OCI-LY7 (cell line): Measurements from ENCODE around the gene SLC4A3. TPM values are rescaled to one million over a fixed set of nuclear protein-coding genes. Genes with fewer than 3 reads are reported as not detected.

Experiments
- BruUV-seq: library from RNA; stranded (reverse); fragments of 400-500 nt; replicated peaks from 2 replicates; lab custom pipeline; 2021; lab: Mats Ljungman, UMichigan
- CTCF ChIA-PET: fragments of 300-600 bp; sonication (Branson Sonifier 250); formaldehyde crosslinking; loops from one replicate; lab custom pipeline; 2022; ENCODE audit warnings: antibody characterized with exemption; ENCODE audit not compliant: unreplicated experiment; lab: Charles Lee
- POLR2A ChIA-PET: fragments of 300-600 bp; sonication (Branson Sonifier 250); formaldehyde crosslinking; loops from one replicate; lab custom pipeline; 2022; ENCODE audit warnings: antibody characterized with exemption; lab: Charles Lee
- DNase-seq: peaks from one replicate; pipeline ENCODE4 v3.0.0-alpha.2; 2015; ENCODE audit warnings: low spot score
- H2AFZ ChIP-seq: fragments of 200-600 bp; sonication (generic), shearing (Covaris generic); 2 replicates; pipeline ENCODE4 v1.6.1; 2014; ENCODE audit warnings: mild to moderate bottlenecking, antibody characterized with exemption, low read length, moderate library complexity
- H3K27ac ChIP-seq: fragments of 200-600 bp; sonication (generic); 2 replicates; pipeline ENCODE4 v1.5.1; 2014; ENCODE audit warnings: mixed run types, low read depth, mild to moderate bottlenecking, moderate library complexity, low read length, inconsistent platforms; ENCODE audit not compliant: poor library complexity, severe bottlenecking
- H3K36me3 ChIP-seq: fragments of 200-600 bp; sonication (generic); 2 replicates; pipeline ENCODE4 v1.6.1; 2014; ENCODE audit warnings: mild to moderate bottlenecking, antibody characterized with exemption, low read length, moderate library complexity, mixed read lengths; ENCODE audit not compliant: insufficient read depth
- H3K4me1 ChIP-seq: fragments of 200-600 bp; sonication (generic); 2 replicates; pipeline ENCODE4 v1.5.1; 2014; ENCODE audit warnings: mild to moderate bottlenecking, low read length; ENCODE audit not compliant: insufficient read depth, poor library complexity, severe bottlenecking
- H3K4me2 ChIP-seq: fragments of 200-600 bp; sonication (generic); 2 replicates; pipeline ENCODE4 v1.6.1; 2014; ENCODE audit warnings: mild to moderate bottlenecking, low read length
- H3K4me3 ChIP-seq: fragments of 200-600 bp; sonication (generic); 2 replicates; pipeline ENCODE4 v1.5.1; 2014; ENCODE audit warnings: mild to moderate bottlenecking, low read depth, low read length; ENCODE audit not compliant: poor library complexity, severe bottlenecking
- H3K79me2 ChIP-seq: fragments of 200-600 bp; sonication (generic); 2 replicates; pipeline ENCODE4 v1.6.1; 2016; ENCODE audit warnings: low read depth, mild to moderate bottlenecking, low read length, moderate library complexity, mixed read lengths; ENCODE audit not compliant: insufficient read depth
- H3K9me2 ChIP-seq: fragments of 200-600 bp; sonication (generic); 2 replicates; pipeline ENCODE4 v1.6.1; 2016; ENCODE audit warnings: mild to moderate bottlenecking, low read length, mixed read lengths; ENCODE audit not compliant: insufficient read depth
- H3K9me3 ChIP-seq: fragments of 200-600 bp; sonication (generic); 2 replicates; pipeline ENCODE4 v1.6.1; 2014; ENCODE audit warnings: mild to moderate bottlenecking, mixed run types, low read length, mixed read lengths
- H4K20me1 ChIP-seq: fragments of 200-600 bp; sonication (generic); 2 replicates; pipeline ENCODE4 v1.6.1; 2014; ENCODE audit warnings: mild to moderate bottlenecking, antibody characterized with exemption, low read length, moderate library complexity, mixed read lengths; ENCODE audit not compliant: insufficient read depth
- EZH2phosphoT487 ChIP-seq: fragments of 200-600 bp; sonication (generic); IDR thresholded peaks from 2 replicates; pipeline ENCODE4 v1.6.1; 2018; ENCODE audit warnings: low read depth, borderline replicate concordance, mild to moderate bottlenecking, mixed run types, antibody characterized with exemption, low read length, moderate library complexity, mixed read lengths
- intact Hi-C: fragments of 100-400 bp; cut with micrococcal nuclease; formaldehyde crosslinking; loops from one replicate; pipeline ENCODE4 v1.10.0; 2022; ENCODE audit not compliant: unreplicated experiment
- total RNA-seq, 2 experiments: library from RNA; depleted of rRNA in 1 of 2; stranded (reverse); fragments of >200 nt in 1 of 2; shearing (Covaris generic) in 1 of 2; gene quantifications; 2 replicates each; pipeline ENCODE4 v1.2.3, GENCODE V29; 2014 to 2022
- TF ChIP-seq, protein P1 (sequence below): fragments of 200-600 bp; sonication (generic); conservative IDR thresholded peaks from 2 replicates; pipeline ENCODE4 v1.5.1; 2014; ENCODE audit warnings: mild to moderate bottlenecking, antibody characterized with exemption, low read length, moderate library complexity, mixed read lengths

The SLC4A3 gene
- total RNA-seq, 2 experiments from 2014 or later = not detected

DNA sequence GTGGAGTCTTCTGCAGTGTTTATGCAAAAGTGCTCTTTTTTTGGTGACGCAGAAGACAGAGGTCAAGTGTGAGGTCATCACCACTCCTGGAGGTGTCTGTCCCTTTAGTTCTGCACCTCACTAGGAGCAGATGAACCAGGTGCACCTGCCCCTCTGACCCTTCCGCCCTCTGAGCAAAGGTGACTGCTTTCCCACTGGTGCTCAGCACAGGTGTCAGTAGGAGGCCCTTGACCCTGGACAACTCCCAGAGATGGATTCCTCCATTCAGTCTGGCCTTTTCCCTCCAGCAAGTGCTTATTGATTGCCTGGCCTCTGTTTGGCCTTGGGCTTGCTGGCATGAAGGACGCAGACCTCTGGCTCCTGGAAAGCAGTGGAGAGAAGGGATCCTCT, 8.7 kb upstream of the SLC4A3 start:
- no peaks in the 10 kb centered on the region for H3K9me3 ChIP-seq
- H3K79me2 ChIP-seq = no peaks in the 10 kb centered on the region
- peaks cover 13% of the 10 kb centered on the region; the same call in 1 of the 2 replicates for H3K36me3 ChIP-seq
- TF ChIP-seq EZH2phosphoT487 = no peak
- TF ChIP-seq, protein P1, sequence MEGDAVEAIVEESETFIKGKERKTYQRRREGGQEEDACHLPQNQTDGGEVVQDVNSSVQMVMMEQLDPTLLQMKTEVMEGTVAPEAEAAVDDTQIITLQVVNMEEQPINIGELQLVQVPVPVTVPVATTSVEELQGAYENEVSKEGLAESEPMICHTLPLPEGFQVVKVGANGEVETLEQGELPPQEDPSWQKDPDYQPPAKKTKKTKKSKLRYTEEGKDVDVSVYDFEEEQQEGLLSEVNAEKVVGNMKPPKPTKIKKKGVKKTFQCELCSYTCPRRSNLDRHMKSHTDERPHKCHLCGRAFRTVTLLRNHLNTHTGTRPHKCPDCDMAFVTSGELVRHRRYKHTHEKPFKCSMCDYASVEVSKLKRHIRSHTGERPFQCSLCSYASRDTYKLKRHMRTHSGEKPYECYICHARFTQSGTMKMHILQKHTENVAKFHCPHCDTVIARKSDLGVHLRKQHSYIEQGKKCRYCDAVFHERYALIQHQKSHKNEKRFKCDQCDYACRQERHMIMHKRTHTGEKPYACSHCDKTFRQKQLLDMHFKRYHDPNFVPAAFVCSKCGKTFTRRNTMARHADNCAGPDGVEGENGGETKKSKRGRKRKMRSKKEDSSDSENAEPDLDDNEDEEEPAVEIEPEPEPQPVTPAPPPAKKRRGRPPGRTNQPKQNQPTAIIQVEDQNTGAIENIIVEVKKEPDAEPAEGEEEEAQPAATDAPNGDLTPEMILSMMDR = no peak
- ChIA-PET POLR2A (interaction anchor here (0.6 kb wide), 1 partner anchor 27 kb away, joined by 5 read pairs; no protein-coding TSS in a partner anchor), CTCF (no interaction called here)
- H3K4me2 ChIP-seq = no peak overlapping the region
- intact Hi-C loops = no loop called here
- no TSS peak for BruUV-seq
- no peaks in the 10 kb centered on the region for H4K20me1 ChIP-seq
- no peaks in the 10 kb centered on the region for H3K9me2 ChIP-seq
- DNase-seq = no peak
- no peaks in the 10 kb centered on the region for H3K4me1 ChIP-seq
- H3K4me3 ChIP-seq = no peak overlapping the region
- H2AFZ ChIP-seq = no peak overlapping the region
- no peak overlapping the region for H3K27ac ChIP-seq

DNA sequence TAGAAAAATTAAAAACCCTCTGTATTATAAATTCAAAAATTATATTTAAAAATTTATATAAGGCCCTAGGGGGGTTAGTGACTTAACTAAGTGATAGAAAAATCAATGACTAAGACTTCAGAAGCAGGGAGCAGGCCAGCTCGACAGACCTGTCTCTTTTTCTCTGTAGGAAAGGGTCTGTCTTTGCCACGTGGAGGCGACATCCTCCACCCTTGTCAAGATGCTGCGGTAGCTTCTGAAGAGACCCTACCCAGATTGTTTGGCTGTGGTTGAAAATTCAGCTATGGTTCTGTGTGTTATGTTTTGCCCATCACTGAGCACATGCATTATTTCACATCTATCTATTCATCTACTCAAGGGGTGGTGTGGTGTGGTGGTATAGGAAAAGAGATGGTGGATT, 8.2 kb upstream of the SLC4A3 start:
- ChIA-PET POLR2A (no interaction called here), CTCF (no interaction called here)
- Histone ChIP-seq H3K79me2 (no peaks in the 10 kb centered on the region), H3K9me2 (no peaks in the 10 kb centered on the region), H3K36me3 (peaks cover 13% of the 10 kb centered on the region; the same call in 1 of the 2 replicates), H2AFZ (no peak overlapping the region), H3K27ac (no peak overlapping the region), H4K20me1 (no peaks in the 10 kb centered on the region), H3K9me3 (no peaks in the 10 kb centered on the region), H3K4me2 (no peak overlapping the region), H3K4me1 (no peaks in the 10 kb centered on the region), H3K4me3 (no peak overlapping the region)
- DNase-seq = no peak
- TF ChIP-seq, protein P1 = peak; percentile 24; the same call in 1 of the 2 replicates
- no peak for TF ChIP-seq EZH2phosphoT487
- intact Hi-C loops = no loop called here
- BruUV-seq = no TSS peak

DNA sequence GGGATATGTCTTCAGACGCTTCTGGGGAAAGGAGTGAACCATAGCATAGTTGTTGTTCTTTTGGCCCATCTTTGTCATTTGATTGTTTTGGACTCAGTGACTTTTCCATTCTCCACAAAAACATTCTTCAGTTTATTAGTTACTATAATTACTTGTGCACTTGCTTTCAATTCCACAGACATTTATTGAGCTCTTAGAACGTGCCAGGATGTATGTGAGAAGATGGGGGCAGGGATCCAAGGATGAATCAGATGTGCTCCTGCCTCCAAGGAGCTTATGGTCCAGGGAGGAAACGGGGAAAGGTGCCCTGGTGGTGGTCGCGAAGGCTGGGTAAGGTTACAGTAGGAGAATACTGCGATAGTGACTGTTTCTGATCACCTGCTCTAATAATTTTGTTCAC, 6.9 kb upstream of the SLC4A3 start:
- ChIA-PET POLR2A (no interaction called here), CTCF (no interaction called here)
- no peaks in the 10 kb centered on the region for H4K20me1 ChIP-seq

More for the DNA sequence above, 6.9 kb upstream of the SLC4A3 start:
- Histone ChIP-seq H3K27ac (no peak overlapping the region), H3K9me2 (no peaks in the 10 kb centered on the region), H3K4me3 (no peak overlapping the region), H3K4me1 (no peaks in the 10 kb centered on the region), H3K9me3 (no peaks in the 10 kb centered on the region), H3K36me3 (peaks cover 6% of the 10 kb centered on the region; the same call in 1 of the 2 replicates), H2AFZ (no peak overlapping the region), H3K79me2 (no peaks in the 10 kb centered on the region), H3K4me2 (no peak overlapping the region)
- DNase-seq = no peak
- no TSS peak for BruUV-seq
- intact Hi-C loops = no loop called here
- TF ChIP-seq EZH2phosphoT487 = no peak
- TF ChIP-seq, protein P1 = no peak
